HG03442 (cell line): ENCODE results near the gene BIN2.
"Not testable (repeated sequence)": the region's sequence is repeated elsewhere in the genome, so short reads cannot be mapped to it uniquely, and the experiment has no call there.

Source experiments
- ATAC-seq: cut with Tn5 transposase; IDR thresholded peaks from one replicate; pipeline ENCODE4 v1.9.1; 2021; ENCODE audit warnings: mild to moderate bottlenecking, moderate library complexity; ENCODE audit not compliant: unreplicated experiment

Gene BIN2

GRCh38 chr12:51346581-51346980, 22.6 kb upstream of the BIN2 start, which contains the start of gene CELA1:
CELA1 (minus strand) TSS chr12:51346679; CDS start chr12:51346638, 41 bp downstream.
- ATAC-seq, result no peak

- ATAC-seq, result no peak
Observed at GRCh38 chr12:51345681-51346080, 21.7 kb upstream of the BIN2 start.

DNA sequence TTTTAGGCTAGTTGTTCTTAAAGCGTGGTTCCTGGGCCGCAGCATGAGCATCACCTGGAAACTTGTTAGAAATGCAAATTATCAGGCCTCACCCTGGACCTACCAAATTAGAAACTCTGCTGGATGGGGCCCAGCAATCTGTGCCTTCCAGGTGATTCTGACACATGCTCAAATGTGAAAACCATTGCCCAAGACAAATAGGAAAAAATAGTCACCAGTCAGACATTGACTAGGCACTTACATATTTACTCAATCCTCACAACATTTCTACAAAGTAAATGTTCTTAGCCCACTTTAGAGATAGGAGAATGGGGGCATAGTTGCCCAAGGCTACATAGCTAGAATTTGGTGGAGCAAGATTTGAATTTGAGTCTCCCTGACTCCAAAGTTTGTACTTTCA, 19.2 kb upstream of the BIN2 start:
- no peak for ATAC-seq

GRCh38 chr12:51342416-51342815, 18.4 kb upstream of the BIN2 start:
- no peak for ATAC-seq

GRCh38 chr12:51341251-51342007, 17.5 kb upstream of the BIN2 start:
- ATAC-seq, result no peak

DNA sequence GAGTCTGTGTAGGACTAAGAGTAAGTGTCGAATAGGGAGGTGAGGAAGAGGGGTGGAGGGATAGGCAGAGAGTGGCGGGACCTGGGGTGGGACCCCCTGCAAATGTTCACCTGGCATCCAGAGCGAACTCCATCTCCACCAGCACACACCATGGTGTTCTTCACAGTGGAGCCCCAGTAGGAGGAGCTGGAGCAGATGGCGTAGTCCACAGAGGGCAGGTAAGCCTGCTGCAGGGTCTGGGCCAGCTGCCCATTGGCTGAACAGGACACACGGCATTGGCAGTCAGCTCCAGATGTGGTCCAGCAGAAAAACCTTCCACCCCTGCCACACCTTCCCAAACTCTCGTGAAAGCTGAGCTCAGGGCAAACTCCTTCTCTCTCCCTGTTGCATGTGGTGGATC, 15.8 kb upstream of the BIN2 start:
- no peak for ATAC-seq

GRCh38 chr12:51337336-51337735, 13.4 kb upstream of the BIN2 start:
- not testable (repeated sequence) for ATAC-seq

DNA sequence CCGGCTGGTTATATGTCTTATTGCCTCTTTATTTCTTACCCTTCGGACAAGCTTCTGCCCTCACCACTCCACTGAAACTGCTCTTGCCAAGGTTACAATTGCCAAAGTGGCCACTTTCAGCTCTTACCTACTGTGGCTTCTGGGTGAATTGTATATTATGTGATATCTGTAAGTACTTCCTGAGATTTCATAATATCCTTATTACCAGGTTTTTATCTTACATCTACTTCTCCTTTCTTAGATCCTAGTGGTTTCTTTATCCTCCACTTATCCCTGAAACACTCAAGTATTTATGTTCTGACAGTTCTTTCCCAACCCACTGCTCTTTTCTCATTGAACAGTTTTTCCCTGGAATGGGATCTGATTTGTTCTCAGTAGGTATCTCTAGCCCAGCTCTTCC, 12.0 kb upstream of the BIN2 start:
- no peak for ATAC-seq

GRCh38 chr12:51334764-51335163, 10.8 kb upstream of the BIN2 start:
- no peak for ATAC-seq

DNA sequence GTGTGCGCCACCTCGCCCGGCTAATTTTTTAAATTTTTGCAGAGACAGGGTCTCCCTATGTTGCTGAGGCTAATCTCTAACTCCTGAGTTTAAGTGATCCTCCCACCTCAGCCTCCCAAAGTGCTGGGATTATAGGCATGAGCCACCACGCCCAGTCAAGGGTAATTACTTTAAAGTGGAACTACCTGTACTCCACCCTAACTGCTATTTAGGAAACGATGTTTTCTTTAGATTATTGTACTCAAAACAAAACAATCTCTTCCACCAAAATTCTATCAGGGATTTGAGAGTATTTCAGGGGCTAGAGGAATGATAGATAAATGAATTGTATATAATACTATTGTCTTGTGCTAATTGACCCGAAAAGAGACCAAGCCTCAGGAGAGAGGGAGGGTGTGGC, 9.6 kb upstream of the BIN2 start:
- no peak for ATAC-seq

- no peak for ATAC-seq
Observed at GRCh38 chr12:51330186-51330585, 6.2 kb upstream of the BIN2 start.

GRCh38 chr12:51329742-51330141, 5.8 kb upstream of the BIN2 start:
- ATAC-seq, result no peak

DNA sequence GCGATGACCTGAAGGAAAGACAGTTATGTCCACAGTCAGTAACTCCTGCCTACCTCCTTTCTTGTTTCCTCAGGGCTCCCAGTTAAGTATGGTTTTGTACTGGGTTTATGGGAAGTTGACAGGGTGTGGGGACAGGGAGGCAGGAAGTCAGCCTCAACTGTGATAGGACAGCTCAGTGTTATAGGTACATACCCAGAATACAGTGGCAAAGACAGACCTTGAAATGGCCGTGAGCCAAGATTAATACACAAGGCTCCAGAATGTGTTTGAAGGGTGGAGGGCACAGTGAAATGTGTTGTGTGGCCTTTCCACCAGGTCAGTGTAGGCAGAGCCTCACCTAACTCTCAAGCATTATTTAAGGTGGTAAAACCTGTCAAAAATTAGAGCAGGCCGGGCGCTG, 4.6 kb upstream of the BIN2 start:
- no peak for ATAC-seq

GRCh38 chr12:51326698-51327439, 2.9 kb upstream of the BIN2 start:
- no peak for ATAC-seq

DNA sequence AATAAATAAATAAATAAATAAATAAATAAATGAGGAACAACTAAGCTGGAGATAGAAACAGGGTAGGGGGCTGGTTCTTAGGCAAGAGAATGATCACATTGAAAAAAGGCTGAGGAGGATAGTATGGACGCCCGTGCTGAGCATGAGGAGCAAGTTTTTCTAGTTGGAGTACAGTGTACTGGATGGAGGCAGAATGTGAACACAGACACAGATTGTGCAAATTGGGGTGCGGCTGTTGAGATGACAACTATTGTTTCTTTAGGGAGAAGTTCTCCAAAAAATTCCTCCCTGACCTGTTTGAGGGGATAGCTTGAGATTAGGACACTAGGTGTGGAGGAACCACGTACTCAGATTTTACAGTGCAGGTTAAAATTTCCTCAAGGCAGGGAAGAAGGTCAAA, 979 bp upstream of the BIN2 start:
- ATAC-seq, result no peak

- no peak for ATAC-seq
Observed at GRCh38 chr12:51323317-51323960, 535 bp downstream of the BIN2 start.

GRCh38 chr12:51322452-51322851, 1.5 kb downstream of the BIN2 start:
- no peak for ATAC-seq

- no peak for ATAC-seq
Observed at GRCh38 chr12:51321882-51322281, 2.1 kb downstream of the BIN2 start.

- ATAC-seq, result no peak
Observed at GRCh38 chr12:51320695-51321320, 3.2 kb downstream of the BIN2 start.

DNA sequence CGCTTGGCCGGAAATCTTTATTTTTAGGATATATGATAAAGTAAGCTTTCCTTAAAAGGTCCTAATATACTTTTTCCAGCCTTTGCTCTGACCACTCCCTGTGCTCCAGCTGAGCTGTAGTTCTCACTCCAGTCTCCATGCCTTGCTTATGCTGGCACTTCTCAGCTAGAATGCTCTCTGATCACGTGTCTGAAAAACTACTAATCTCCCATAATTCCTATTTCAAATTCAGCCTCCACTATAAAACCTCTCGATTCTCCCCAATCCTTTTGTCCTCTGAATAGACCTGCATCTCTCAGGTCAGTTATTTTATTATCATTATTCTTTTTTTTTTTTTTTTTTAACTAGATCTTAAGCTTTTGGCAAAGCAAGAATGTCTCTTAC, 3.7 kb downstream of the BIN2 start:
- ATAC-seq, result no peak

DNA sequence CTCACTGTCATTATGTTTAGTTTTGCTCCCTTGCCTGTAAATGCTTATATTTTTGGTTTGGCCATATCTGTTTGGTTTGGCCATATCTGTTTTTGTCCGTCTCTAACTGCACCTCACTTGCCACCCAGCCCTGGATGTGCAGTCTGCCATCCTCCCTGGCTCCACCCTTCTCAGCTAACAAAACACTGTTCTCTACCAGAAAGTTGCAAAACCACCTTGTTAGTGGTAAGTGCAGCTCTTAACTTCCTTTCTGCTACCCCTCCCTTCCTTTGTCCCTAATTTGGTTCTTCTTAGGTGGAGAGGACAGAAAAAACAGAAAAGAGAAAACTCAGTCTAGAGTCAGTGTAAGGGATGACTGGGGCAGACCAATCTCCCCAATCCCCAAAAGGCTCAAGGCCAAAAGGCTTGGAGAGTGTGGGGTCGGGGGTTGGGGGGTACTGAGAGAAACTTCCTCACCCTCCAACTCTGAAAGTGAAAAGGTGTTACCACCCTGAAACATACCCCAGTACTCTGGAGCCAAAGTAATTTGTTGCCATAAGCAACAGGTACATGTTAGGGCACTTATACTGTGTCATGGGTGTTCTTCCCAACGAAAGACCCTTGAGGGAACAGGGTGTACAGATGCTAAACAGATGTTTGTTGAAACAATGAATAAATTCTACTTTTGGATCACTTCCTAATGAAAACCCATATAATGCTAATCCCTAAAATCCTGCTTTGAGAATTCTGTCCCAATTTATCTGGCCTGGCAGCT, 5.0 kb downstream of the BIN2 start:
- ATAC-seq, result no peak
